Lower leg skin (tissue), 3 donors: ENCODE measurements around the gene SGCA.

Experiments used
- POLR2A ChIP-seq, 2 donors: fragments of 450-650 bp; IDR thresholded peaks; one replicate each; pipeline ENCODE4 v1.6.1; 2016 to 2017; ENCODE audit warnings: antibody characterized with exemption in 2 of 2, mild to moderate bottlenecking in 1 of 2, moderate library complexity in 1 of 2
- TF ChIP-seq, protein P1 (sequence below), 3 donors: fragments of 450-650 bp; IDR thresholded peaks; one replicate each; pipeline ENCODE4 v1.5.1; 2016; ENCODE audit warnings: antibody characterized with exemption in 3 of 3, mild to moderate bottlenecking in 3 of 3, moderate library complexity in 2 of 3

DNA sequence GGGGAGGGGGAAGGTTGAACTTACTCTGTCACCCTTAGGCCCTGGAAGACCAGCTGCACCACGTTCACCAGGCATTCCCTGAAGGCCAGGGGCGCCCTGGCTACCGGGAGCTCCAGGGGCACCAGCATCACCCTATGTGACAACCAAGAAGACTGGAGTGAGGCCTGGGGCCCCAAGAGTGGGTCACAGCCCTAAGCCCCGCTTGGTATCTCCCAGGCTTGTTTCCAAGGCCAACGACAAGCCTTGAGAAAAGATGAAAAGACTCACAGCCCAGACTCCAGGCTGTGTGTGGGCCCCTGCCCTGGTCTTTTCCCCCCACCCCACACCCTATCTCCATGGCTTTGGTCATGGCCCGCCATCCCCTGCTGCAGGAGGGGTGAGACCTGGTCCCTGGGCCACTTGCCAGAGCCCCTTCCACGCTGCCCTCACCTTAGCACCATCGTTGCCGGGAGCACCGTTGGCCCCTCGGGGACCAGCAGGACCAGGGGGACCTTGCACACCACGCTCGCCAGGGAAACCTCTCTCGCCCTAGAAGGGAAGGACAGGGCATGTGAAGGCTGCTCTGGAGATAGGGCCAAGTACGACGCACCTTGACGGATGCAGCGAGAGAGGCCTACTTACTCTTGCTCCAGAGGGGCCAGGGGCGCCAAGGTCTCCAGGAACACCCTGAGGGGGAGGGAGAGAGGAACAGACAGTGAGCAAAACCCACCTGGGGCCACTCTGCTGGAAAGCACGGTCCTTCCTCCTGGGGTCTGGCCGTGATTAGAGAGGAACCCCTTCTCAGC is 25.7 kb downstream of the SGCA start:
- TF ChIP-seq, protein P1, sequence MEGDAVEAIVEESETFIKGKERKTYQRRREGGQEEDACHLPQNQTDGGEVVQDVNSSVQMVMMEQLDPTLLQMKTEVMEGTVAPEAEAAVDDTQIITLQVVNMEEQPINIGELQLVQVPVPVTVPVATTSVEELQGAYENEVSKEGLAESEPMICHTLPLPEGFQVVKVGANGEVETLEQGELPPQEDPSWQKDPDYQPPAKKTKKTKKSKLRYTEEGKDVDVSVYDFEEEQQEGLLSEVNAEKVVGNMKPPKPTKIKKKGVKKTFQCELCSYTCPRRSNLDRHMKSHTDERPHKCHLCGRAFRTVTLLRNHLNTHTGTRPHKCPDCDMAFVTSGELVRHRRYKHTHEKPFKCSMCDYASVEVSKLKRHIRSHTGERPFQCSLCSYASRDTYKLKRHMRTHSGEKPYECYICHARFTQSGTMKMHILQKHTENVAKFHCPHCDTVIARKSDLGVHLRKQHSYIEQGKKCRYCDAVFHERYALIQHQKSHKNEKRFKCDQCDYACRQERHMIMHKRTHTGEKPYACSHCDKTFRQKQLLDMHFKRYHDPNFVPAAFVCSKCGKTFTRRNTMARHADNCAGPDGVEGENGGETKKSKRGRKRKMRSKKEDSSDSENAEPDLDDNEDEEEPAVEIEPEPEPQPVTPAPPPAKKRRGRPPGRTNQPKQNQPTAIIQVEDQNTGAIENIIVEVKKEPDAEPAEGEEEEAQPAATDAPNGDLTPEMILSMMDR (IDR thresholded peaks at IDR 0.05): no peak
- TF ChIP-seq POLR2A (IDR thresholded peaks at IDR 0.05): no peak
